ENCODE data around the gene CD58.

The CD58 gene

GRCh38 chr1:116465845-116466685 lies 104.8 kb downstream of the CD58 start:
- no peak for DNase-seq

GRCh38 chr1:116465477-116465844 lies 105.4 kb downstream of the CD58 start:
- no peak for DNase-seq
